Activated CD4-positive, CD25-positive, alpha-beta regulatory T cell treated with anti-CD3 and anti-CD28 coated beads, Interleukin-2, amount 50 U/mL, for 24 hours (primary cell): ENCODE measurements around the gene SLC6A13.
"Not testable (repeated sequence)": the region's sequence is repeated elsewhere in the genome, so short reads cannot be mapped to it uniquely, and the experiment has no call there.

Experiments used
- ATAC-seq, 2 donors: fragments of 150-1000 bp; cut with Tn5 transposase; one replicate each; pipeline ENCODE4 v1.10.0; 2021; ENCODE audit warnings: mild to moderate bottlenecking in 1 of 2, moderate library complexity in 1 of 2

SLC6A13 gene

DNA sequence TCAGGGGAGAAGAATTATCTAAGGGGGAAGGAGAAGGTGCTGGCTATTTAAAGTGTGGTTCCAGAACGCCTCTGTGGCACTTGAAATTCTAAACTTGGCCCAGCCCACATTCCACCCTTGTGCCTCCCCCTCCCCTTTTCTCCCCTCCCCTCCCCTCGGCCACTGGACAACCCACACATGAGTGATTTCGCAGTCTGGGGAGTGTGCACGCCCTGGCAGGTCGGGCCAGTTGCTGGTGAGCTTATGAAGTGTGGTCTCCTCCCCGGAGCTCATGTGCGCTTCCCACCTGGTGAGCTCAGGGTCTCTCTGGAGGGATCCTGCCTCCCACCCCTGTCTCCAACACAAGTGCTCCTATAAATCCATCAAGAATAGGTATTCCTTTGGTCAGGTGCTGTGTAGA is at the start of gene SLC6A13:
Gene SLC6A13 (minus strand): TSS at position 20 of the 400 bp plus-strand sequence. CDS start 2,784 bp downstream, outside the sequence.
- no peak for ATAC-seq

DNA sequence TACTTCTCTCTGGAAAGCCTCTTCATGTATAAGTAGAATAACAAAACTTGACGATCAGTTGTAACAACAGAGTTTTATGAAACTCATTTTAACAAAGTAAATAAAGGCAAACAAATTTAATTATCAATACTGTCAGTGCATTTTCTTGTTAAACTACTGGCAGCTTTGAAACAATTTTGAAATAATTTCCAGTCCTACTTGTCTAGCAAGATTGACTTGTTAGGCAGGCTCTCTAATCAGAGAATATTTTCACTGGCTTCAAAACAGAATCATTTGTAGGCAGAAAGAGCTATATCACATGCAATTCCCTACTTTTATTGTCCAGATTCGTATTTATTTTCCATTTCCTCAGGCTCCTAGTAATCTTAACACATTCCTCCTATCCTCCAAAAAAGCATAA is 45.9 kb upstream of the SLC6A13 start:
- ATAC-seq: no peak

DNA sequence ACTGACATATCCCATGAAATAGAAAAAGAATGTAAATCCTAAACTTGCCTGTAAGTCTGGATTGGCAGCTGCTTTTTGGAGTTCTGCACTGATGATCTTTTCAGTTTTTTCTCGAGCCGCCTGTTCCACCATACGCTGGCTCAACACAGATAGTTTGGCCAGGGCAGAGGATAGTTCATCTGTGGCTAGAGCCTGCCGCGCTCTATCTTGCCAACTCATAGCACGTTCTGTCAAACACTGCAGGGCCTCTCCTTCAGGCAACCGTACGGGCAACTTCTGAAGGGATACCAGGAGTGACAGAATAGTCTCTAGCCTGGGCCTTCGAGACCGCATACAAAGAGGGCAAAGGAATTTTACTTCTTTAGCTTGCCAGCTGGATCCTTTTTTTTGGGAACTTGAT is 44.8 kb upstream of the SLC6A13 start:
- ATAC-seq: no peak

DNA sequence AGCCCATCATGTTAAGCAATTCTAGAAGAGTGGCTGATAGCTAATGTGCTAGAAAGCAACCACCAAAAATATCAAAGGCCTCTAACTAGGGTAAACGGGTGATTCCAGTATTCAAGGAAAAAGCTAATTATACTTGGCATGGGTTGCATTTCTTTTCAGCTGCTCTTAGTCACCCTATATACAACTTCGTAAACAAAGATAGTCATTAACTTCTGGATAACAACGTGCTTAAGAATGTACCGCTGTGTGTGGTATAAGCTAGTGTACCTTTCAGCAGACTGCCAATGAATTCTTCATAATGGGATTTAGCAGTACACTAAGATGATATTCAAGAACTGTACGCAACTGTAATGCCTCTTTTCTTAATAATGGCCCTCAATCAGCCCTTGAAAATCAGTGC is 42.2 kb upstream of the SLC6A13 start:
- ATAC-seq: no peak

DNA sequence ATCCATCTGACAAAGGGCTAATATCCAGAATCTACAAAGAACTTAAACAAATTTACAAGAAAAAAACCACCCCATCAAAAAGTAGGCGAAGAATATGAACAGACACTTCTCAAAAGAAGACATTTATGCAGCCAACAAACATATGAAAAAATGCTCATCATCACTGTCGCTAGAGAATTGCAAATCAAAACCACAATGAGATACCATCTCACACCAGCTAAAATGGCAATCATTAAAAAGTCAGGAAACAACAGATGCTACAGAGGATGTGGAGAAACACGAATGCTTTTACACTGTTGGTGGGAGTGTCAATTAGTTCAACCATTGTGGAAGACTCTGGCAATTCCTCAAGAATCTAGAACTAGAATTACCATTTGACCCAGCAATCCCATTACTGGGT is 40.1 kb upstream of the SLC6A13 start:
- ATAC-seq: not testable (repeated sequence)

DNA sequence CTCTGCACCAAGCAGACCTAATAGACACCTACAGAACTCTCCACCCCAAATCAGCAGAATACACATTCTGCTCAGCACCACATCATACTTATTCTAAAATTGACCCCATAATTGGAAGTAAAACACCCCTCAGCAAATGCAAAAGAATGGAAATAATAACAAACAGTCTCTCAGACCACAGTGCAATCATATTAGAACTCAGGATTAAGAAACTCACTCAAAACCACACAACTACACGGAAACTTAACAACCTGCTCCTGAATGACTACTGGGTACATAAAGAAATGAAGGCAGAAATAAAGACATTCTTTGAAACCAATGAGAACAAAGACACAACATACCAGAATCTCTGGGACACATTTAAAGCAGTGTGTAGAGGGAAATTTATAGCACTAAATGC is 37.5 kb upstream of the SLC6A13 start:
- ATAC-seq: not testable (repeated sequence)

DNA sequence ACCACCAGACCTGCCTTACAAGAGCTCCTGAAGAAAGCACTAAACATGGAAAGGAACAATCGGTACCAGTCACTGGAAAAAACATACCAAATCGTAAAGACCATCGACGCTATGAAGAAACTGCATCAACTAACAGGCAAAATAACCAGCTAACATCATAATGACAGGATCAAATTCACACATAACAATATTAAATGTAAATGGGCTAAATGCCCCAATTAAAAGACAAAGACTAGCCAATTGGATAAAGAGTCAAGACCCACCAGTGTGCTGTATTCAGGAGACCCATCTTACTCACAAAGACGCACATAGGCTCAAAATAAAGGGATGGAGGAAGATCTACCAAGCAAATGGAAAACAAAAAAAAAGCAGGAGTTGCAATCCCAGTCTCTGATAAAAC is 36.9 kb upstream of the SLC6A13 start:
- not testable (repeated sequence) for ATAC-seq

DNA sequence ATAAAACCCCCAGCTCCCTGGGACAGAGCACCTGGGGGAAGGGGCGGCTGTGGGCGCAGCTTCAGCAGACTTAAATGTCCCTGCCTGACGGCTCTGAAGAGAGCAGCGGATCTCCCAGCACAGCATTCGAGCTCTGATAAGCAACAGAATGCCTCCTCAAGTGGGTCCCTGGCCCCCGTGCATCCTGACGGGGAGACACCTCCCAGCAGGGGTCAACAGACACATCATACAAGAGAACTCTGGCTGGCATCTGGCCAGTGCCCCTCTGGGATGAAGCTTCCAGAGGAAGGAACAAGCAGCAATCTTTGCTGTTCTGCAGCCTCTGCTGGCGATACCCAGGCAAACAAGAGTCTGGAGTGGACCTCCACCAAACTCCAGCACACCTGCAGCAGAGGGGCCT is 35.4 kb upstream of the SLC6A13 start:
- ATAC-seq: not testable (repeated sequence)

DNA sequence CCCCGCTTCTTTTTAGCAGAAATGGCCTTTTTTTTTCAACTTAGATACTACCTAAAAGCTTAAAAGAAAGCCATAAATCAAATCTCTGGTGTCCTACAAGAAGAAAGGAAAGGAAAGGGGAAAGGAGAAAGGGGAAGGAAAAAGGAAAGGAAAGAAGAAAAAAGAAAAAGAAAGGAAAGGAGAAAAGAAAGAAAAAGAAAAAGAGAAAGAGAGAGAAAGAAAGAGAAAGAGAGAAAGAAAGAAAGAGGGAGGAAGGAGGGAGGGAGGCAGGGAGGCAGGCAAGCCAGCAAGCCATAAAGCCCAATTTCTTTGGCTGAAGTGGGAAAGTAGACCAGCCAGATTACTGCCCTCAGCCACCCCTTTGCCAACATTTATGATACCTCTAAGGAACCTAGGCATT is 32.5 kb upstream of the SLC6A13 start:
- ATAC-seq: no peak

DNA sequence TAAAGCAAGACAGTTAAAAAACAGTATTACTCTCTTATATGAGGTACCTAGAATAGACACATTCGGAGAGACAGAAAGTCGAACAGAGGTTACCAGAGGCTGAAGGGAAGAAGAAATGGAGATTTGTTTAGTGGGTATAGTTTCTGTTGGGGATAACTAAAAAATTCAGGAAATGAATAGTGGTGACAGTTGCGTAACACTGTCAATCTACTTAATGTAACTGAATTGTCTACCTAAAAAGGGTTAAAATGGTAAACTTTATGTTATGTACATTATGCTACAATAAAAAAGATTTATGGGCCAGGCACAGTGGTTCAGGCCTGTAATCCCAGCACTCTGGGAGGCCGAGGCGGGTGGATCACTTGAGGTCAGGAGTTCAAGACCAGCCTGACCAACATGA is 30.6 kb upstream of the SLC6A13 start:
- ATAC-seq: no peak

DNA sequence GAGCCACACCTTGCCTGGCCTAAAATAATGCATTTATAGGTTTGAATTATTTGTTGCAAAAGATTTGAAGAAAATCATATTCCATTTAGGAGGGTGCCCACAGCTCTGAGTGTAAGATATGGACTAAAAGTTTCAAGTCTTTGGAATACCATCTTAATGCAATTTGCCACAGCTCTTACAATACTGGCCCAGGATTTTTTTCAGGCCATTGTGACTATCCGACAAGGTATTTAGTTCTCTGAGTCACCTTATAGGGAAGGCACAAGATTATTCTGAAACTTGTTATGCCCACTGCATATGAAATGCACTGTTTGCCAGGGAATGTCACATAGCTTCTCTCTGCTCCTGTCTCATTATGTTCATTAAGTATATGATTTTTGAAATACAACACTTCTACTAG is 29.6 kb upstream of the SLC6A13 start:
- ATAC-seq: no peak

DNA sequence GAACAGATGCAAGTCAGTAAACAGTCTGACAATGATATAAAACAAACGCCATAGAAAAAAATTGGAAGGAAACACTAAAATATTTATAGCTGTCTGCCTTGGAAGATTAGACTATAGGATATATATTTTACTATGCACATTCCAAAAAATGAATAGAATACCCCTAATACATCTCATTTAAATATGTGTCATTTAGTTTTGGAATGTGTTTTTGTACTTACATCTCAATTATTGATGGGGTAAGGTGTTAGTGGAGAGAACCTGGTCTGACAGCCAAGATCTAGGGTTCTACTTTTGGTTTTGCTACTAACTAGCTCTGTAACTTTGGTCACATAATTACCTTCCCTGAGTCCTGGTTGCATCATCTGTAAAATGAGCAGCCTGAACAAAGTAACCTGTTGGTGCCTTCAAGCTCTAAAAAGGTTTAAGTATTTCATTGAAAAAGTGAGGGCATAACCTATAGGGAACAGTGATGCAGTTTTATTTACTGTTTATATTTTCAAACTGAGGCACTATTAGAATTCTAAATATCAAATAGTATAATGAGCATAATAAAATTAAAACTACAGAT is 28.6 kb upstream of the SLC6A13 start:
- ATAC-seq: no peak

DNA sequence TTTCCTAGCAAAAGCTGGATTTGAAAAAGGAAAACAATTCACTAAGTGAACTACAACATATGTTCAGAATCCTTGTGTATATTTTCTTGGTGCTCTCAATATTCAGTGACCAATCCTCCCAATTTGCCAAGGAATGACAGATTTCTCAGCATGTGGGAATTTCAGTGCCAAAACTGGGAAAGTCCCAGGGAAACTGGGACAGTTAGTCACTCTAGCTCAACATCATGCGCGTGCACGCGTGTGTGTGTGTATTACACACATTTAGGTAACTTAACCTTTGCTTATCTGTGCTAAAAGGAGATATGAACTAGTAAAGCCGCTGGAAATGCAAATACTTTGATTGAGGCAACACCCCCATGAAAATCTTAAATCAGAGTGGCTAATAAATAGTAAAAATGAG is 26.1 kb upstream of the SLC6A13 start:
- no peak for ATAC-seq

DNA sequence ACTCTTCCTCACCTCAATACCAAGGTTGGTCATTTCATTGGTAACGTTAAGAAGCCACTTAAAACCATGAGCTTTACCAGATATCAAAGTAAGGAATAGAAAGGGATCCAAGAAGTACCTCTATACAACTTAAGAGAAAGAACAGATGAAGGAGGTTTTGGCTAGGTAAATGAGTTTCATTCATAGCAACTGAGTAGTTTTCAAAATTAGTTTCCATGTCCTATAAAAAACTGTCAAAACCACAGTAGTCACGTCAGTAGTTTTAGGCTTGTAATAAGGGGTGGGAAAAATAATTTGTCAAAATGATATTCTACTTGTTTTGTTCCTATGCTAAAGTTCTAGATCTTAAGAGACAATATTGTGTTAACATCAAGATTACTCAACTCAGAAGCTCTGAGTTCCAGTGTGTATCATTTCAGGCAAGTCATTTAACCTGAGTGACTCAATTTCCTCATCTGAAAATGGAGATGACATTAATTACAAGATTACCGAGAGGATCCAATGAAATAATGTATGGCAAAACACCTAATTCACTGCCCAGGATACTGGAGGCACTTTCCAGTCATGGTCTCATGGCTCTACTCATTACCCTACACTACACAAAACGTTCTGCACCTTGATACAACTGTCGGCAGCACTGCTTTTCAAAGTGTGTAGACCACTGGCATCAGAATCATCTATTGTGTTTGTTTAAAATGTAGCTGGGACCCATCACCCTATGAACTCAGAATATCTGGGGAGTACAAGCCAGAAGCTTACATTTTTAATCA is 24.1 kb upstream of the SLC6A13 start:
- ATAC-seq: peak; percentile 81 to 90

DNA sequence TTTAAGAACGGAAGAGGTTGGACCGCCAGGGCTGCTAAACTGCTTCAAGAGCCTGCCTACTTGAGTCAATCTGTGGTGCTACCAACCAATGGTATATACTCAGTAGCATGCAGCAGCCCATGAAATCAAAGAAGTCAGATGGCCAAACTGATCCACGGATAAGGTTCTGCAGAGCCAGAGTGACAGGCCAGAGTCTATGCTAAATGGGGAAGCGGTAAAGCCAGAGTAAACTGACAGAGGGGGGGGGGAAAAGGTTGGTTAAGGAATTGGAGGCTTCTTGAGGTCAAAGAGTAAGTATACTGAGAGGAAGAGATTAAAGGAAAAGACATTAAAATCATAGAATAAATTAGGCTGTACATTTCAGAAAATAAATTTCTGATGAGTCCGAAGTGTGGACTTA is 15.4 kb upstream of the SLC6A13 start:
- ATAC-seq: no peak

DNA sequence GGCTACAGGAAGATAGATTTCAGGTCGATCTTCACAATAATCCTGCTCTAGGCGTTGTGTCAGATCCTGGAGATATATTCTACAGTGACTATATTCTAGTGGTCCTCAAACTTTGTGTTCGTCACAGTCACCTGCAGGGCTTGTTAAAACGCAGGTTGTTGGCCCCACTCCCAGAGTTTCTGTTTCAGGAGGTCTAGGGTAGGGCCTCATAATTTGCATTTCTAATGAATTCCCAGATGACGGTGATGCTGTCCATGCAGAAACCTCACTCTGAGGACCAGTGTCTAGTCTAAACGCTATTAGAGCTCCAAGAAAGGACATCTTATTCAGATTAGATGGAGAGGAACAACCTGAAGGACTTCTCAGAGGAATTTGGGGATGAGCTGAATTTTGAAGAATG is 13.2 kb upstream of the SLC6A13 start:
- ATAC-seq: no peak

DNA sequence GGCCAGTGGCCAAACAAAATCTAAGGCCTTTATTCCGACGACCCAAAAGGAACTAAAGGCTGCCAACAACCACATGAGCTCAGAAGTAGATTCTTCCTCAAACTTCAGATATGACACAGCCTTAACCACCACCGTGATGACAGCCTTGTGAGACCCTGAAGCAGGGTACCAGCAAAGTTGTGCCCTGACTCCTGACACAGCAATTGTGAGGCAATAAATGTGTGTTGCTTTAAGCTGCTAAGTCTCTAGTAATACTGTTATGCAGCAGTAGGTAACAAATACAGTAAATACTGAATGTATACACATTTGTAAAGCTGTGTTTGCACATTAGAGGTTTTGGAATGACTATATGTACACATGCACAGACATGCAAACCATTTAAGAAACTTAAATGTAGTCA is 10.7 kb upstream of the SLC6A13 start:
- peak in 1 of 2 donors; percentile 27 for ATAC-seq

DNA sequence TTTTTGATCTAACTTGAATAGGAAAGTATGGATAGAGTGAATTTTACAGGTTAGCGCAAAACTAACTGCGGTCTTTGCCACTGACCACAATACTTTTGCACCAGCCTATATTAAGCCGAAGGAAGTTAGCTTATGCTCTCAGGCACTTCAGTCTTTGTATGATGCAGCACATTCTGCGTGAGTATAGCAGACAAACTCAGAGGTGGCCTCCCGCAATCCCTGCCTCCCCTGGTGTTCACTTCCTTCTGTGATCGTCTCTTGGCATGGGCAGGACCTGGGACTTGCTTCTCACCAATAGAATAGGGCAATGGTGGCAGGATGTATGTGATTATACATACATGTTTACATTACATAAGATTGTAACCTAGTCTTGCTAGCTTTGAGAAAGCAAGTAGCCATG is 10.3 kb upstream of the SLC6A13 start:
- no peak for ATAC-seq

DNA sequence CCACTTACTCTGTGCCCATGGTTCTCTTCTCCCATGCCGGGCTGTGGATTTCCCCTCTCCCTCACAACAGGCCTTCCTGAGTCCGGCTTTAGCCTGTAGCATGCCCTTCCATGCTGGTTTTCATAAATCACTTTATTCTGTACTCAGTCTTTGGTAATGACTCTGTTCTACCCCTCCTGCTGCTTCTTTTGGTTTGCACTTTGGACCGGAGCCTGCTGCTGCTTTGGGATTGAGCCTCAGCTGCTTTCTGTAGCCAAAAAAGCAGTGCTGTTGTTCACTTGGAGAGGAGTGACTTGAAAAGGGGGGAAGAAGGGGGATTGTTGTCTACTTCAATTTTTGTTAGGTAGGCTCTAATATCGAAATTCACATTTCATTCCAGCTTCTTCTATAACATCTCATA is 8.5 kb upstream of the SLC6A13 start:
- ATAC-seq: no peak

DNA sequence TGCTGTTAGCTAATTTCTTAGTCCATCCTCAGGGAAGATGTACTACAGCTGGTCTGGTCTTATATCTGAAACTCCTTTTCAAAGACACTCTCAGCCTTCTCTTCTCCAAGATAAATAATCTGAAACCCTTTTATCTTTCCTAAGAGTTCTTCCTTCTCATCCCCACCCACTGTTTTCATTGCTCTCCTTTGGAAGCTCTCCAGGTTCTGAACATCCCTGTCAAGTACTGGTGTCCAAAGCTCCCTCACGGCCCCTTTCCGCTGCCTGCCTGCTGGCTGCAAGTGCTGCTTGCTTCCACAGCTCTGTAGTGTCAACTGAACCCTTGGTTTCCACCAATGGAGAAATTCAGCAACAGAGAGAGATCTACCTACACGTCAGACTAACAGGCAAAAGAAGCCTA is 6.6 kb upstream of the SLC6A13 start:
- no peak for ATAC-seq

DNA sequence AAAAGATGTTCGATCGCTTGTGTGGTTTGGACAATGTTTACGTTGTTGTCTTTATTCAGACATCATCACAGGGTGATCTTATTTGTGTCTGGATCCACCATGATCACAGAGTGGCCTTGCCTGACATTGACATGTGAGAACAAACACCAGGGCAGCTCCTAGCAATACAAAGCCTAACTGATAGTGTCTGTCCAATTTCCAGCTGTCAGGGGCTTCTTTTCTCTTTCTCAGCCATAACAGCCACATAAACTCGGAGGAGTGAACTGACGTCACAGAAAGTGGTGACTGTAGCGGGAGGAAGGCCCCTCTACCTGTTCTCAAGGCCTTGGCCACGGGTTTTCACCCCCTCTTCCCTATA is 5.8 kb upstream of the SLC6A13 start:
- no peak for ATAC-seq

DNA sequence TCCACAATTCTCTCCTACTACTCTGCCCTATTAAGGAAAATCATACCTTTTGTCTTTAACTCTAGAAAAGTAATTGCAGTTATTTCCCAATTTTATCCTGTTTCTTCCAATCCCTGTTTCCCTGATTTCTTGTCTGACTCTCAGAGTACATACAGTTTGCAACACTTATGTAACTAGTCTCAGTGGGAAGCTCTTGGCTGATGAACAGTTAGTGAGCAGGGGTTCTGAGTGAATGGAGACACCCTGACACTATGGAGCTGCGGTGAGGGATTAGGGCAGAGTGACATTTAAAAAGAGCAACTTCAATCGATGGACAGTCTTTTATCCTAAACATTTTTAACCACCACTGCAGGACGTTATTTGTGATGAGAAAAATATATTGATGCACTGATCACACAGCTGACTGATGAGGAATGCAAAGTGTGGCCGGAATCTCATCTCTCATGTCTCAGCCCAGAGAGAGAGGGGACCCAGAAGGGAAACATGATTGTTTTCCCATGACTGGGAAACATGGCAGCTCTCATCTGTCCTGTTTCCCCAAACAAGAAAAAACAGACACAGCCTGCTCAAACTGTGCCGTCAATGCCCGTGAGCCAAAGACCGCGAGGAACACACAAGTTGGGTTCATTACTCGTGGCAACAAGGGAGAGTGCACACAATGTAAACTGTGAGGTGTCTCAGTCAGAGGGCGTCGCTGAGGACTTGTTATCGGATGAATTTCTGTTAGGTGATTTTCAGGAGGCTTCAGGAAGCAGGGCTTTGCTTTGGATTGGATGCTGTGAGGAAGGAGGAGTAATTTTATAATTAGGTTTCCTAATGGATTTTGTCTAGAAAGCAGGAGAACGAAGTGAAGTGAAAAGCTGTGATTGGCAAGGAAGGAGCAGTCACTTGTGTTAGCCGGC is 5.2 kb upstream of the SLC6A13 start:
- no peak for ATAC-seq

DNA sequence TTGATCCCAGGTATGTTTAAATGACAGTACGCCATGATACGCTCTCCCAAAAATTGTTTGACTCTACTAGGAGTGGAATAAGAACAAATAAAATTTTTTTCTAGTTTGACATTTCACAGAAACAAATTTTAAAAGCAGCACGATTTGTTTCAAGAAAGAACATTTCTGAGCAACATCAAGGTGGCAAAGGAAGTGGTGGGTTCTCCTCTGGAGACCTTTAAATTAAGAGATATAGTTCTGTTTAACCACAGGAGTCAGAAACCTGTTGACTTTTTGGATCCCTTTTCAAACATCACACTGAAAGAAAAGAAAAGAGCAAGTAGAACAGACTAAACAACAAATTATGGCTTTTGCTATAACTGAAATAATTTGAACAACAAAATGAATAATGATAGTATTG is 2.5 kb upstream of the SLC6A13 start:
- no peak for ATAC-seq

DNA sequence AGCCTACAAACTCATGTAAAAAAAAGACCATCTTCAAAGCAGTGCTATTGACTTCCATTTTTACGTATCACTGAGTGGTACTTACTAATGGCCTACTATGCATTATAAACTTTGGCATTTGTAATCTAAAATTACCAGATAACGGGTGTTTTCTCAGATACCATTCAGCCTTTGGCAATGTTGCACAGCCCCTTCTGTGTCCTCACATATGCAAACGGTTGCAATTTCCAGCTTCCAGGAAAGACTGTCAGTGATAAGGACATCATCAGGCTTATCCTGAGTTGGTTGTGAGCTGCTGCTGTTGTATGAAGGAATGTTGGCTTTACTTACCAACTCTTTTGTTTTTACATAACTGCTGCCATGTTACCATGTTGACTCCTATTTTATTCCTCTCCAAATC is 1.6 kb upstream of the SLC6A13 start:
- no peak for ATAC-seq
